HPDE6-E6E7 (cell line): Measurements from ENCODE around the gene FKBP5.
"Not testable (repeated sequence)": the region's sequence is repeated elsewhere in the genome, so short reads cannot be mapped to it uniquely, and the experiment has no call there.

Experiments used
- DNase-seq: peaks from one replicate; pipeline ENCODE4 v3.0.0; 2011; ENCODE audit warnings: missing footprints; ENCODE audit errors: extremely low spot score

FKBP5 gene

DNA sequence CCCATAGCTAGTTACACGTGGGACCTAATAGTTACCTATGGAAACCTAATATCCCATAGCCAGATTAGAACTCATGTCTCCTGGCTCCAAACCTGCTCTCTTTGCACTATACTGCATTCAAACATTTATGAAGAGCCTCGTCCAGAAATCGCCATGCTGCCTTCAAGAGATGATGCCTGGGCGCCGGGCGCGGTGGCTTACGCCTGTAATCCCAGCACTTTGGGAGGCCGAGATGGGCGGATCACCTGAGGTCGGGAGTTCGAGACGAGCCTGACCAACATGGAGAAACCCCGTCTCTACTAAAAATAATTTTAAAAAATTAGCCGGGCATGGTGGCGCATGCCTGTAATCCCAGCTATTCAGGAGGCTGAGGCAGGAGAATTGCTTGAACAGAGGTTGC lies 1.3 kb upstream of the FKBP5 start:
- not testable (repeated sequence) for DNase-seq

DNA sequence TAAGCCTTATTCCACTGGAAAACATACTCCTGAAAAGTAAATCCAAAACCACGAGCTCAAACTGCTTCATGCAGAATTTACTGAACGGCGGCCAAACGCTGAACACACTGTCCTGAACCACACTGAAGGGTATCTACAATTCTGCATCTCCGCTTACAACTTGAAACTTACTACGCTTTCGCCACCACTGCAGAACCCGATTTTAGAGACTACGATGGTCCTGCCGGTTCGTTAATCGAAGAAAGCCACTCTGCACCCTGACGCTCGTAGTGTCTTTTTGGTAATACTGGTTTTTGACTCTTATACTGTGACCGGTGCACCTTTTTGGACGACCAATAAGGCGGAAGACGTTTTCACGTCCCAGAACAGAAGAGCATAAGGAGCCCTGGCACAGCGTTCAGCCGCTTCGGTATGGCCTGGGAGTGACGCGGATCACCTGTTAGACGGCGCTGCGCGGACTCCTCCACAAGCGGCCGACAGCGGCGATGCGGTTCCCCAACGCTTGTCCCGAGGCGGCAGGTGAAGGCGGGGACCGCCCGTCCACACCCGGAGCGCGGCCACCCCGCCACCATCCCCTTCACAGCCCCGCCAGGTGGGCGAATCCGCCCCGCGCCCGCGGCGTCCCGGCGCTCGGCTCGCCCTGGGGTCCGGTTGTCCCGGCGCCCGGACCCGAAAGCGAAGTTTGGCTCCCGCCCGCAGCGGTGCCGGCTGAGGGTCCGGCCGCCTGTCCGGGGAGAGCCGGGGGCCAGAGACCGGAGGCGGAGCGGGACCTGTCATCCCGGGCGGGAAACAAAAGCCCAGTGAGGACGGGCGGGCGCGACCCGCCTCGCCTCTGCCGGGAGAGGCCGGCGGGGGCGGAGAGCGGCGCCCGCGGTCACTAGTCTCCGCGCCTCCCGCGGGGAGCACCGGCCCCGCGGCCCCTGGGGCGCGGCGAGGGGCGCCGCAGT lies 784 bp downstream of the FKBP5 start:
- no peak for DNase-seq

DNA sequence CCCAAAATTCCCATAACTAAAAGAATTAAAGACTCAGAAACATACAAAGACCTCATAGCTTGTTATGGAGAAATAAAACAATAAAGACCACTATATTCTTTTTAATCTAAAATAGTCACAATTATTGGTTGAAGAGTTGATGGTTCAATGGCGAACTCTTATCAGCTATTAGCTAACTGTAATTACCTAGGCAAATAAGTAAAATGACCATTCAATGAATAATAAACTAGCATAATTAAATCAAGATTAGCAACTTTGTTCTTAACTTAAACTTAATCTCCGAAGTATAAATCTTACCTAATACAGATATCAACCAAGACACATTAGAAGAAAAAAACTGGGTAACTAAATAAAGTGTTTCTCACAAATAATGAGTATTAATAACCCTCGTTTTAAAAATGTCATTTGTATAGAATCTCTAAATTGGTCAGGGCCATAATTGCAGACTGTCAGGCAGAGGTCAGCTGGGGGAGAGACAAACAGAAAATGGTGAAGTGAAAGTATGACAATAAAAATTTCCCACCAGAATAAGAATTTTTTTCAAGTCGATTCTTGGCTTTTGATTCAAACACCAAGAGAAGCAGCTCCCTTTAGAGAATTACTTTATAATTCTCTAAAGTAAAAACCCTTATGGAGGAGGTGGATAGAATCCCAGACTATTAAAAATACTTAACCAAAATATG lies 1.7 kb downstream of the FKBP5 start:
- DNase-seq, result no peak

DNA sequence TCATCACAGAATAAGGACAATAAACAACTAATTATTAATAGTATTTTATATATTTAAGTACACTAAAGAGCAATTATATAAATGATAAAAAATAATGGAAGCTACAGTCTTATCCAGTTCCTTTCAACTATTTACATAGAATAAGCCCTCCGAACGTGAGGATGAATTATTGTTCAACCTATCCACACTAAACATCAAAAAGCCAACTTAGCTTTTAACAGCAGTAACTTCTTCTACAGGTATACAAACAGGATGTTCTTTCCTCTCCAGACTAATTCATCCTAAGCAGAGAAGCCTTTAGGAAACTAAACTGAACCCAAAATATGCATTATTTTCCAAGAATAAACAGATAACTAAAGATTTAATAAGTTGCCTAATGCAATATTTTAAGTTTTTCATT lies 2.3 kb downstream of the FKBP5 start:
- DNase-seq, result no peak

DNA sequence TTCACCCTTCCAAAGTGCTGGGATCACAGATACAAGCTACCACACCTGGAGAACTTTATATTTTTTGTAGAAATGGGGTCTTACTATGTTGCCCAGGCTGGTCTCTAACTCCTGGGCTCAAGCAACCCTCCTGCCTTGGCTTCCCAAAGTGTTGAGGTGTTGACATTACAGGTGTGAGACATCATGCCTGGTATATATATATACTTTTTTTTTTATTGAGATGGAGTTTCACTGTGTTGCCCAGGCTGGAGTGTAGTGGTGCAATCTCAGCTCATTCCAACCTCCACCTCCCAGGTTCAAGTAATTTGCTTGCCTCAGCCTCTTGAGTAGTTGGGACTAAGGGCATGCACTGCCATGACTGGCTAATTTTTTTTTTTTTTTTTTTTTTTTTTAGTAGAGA lies 5.4 kb downstream of the FKBP5 start:
- no peak for DNase-seq

DNA sequence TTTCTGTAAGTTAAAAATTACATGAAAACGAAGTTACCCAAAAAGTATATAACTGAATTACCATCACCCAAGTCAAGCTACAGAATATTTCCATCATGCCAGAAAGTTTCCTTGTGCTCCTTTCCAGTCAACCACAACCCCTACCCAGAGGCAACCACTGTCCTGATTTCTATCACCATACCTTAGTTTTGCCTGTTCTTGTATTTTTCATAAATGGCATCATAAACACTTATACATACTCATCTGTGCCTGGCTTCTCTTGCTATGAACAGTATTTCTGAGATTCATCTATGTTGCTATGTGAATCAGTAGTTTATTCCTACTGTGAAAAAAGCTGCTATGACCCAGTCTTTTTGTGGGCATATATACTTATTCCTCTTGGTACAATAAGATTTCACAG lies 7.4 kb downstream of the FKBP5 start:
- no peak for DNase-seq

DNA sequence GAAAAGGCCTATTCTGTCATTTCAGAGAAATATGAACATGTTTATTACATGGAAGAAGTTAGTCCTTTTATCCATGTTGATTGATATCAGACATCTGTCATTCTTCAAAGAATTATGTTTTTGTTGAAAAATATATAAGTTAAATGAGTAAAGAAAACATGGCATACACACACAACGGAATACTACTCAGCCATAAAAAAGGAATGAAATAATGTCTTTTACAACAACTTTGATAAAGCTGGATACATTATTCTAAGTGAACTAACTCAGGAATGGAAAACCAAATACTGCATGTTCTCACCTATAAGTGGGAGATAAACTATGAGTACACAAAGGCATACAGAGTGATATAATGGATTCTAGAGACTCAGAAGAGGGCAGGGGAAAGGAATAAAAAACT lies 9.3 kb downstream of the FKBP5 start:
- no peak for DNase-seq

DNA sequence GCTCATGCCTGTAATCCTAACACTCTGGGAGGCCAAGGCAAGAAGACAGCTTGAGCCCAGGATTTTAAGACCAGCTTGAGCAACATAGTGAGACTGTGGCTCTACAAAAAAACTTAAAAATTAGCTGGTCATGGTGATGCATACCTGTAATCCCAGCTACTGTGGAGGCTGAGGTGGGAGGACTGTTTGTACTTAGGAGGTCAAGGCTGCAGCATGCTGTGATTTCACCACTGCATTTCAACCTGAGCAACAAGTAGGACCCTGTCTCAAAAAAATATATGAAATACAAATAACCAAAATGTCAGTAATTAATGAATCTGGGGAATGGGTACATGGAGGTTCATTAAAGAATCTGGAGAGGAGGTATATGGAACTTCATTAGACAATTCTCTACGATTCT lies 9.9 kb downstream of the FKBP5 start:
- no peak for DNase-seq

DNA sequence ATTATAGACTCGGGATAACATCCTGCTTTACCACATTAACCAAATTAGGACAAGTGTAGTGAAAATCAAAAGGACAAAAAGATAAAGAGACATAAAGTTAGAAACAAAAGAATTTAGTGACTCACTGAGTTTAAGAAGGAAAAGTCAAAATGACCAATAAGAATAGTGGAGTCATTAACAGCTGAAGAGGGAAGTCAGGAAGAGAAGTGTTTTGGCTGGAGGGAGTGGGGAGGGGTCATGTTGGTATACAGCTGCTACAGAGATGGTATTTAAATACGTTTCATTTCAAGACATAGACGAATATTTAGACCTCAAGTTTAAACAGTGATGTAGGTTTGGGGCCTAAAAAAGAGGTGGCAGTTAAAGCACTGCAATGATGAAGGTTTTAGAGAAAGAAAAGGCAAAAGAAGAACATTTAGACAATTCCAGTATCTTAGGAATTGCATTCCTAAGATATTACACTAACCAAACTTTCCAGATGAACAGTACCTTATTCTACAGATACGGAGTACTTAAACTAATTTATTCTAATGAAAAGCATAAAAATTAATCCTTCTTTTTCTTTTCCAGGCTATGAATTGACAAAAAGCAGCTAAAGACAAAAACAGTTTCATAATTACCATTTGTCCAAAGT lies 10.6 kb downstream of the FKBP5 start:
- DNase-seq, result no peak

DNA sequence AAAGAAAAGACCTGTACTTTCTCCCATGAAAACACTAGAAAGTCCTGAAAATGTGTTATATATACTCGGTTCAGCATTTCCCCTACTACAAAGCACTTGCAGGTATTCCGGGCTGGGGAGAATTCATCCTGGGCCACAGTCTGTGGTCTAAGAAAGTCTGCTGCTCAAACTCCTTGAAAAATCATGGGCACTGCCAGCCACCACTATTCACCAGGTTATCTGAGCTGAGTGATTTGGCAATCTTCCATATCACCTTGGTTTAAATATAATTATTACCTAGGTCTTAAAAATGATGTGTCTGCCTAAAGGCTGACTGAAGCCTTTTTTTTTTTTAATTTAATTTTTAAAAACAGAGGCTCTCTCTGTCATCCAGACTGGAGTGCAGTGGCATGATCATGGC lies 11.3 kb downstream of the FKBP5 start:
- no peak for DNase-seq

DNA sequence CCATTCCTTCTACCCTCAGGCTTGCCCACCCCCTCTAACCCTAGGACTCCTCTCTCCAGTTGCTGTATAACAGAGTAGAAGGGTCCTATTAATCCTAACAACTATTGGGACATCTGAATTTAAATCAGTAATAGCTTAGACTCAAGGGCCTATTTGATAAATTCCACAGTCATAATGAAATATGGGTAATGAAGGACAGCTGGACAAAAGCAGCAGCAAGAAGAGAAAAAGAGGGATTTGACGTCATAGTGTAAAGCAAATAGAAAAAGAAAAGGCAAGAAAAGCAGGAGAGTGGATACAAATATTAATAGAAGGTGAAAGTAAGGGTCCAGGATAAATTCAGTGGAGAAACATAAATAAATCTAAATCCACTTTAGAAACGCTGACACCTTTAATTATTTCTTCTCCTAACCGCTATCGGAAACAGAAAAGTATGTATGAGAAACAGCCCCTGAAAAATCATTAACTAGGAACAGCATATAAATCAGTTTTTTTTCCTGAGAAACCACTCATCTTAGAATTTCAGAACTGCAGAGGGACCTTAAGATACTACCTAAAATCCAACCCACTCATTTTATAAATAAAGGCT lies 12.8 kb downstream of the FKBP5 start:
- no peak for DNase-seq

DNA sequence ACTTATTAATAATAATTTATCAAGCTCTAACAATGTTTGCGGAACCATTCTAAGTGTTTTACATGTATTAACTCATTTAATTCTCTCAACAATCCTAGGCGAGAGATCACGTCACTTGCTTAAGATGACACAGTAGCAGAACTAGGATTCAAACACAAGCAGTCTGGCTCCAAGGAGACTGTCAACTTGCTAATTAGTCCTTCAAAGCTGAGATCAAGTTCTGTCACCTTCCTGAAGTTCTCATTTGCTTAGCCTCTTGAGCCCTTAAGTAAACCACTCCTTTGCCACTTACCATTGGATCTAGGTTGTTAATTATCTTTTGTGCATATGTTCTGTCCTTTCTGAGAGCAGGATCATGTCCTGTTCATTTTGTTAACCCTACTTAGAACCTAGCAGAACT lies 14.1 kb downstream of the FKBP5 start:
- DNase-seq, result no peak

DNA sequence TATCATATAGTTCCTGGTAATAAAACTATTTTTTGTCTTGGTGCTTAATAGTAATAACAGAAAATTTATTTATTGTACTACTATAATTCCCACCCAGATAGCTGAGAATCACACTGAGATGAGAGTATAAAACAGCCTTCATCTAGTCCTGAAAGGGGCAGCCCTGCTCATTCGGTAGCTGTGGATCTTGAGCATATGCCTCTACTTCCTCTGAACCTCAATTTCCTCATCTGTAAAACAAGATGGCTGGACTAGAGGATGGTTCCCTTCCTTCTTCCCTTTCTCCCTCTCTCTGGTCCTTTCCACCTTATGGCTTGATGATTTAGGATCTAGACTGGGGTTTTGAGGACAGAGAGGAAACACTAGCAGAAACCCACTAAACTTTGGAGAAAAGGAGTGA lies 15.0 kb downstream of the FKBP5 start:
- DNase-seq, result no peak

DNA sequence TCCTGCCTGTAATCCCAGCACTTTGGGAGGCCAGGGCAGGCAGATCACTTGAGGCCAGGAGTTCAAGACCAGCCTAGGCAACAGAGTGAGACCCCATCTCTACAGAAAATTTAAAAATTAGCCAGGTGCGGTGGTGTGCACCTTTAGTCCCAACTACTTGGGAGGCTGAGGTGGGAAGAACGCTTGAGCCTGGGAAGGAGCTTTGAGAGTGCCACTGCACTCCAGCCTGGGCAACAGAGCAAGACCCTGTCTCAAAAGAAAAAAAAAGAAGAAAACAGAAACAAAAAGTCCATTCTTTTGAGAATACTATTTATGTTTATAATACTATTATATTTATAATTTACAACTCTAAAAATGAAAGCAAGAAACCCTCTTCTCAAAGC lies 15.4 kb downstream of the FKBP5 start:
- not testable (repeated sequence) for DNase-seq

DNA sequence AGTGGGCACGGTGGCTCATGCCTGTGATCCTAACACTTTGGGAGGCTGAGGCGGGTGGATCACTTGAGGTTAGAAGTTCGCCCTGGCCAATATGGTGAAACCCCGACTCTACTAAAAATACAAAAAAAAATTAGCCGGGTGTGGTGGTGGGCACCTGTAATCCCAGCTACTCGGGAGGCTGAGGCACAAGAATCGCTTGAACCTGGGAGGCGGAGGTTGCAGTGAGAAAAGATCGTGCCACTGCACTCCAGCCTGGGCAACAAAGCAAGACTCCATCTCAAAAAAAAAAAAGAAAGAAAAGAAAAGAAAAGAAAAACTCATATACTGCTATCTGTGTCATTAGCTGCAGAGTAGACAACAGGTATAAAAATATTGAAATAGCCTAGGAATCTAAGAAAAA lies 18.3 kb downstream of the FKBP5 start:
- not testable (repeated sequence) for DNase-seq

DNA sequence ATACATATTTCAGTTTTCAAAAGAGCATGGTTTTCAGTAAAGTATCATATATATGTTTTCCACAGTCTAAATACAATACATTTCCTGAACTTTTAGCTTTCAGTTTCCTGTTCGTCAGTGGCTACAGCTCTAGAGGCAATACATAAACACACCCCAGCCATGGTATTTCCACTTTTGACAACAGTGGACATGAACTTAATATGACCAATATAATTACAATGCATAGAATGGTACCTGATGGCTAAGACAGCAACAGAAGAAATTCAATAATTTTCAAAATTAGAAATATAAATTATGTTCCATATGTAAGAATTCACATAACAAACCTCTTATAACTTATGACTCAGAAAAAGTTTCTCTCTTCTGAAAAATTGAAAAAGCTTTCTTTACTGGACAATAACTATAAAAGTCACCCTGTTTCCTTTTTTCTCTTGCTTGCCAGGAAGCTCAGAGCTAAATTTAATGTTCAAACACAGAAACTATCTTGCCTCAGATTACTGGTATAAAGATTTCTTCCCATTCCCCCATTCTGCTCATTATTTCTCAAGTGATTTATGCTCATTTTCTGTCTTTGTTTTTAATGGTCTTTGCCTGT lies 19.2 kb downstream of the FKBP5 start:
- no peak for DNase-seq

DNA sequence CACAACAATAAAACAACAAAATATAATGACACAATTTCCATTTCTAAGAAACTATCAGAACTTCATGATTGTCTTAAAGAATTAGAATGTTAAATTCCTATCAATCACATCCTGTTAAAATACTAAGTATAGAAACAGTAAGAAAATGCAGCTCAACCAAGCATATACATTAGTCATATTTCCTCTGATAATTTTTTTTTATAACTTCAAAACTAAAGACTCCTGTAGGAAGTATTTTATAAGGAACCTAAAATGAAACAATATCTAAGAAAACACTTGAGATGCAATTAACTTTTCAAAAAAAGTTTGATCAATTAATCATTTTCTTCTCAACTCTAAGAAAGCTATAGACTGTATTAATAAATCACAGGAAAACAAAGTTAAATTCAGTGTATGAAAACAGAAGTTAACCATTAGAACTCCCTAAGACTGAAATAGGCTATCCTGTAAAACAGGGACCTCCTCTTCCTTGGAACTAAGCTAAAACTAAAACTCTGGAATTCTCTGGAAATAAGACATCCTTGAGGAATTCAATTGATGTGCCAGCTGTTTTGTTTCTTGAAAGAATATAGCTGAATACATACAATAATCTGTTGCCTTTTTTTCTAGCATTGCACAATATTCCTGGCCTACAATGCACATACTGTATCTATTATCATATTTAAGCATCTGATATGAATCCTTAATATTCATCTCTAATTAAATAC lies 19.8 kb downstream of the FKBP5 start:
- DNase-seq, result no peak

DNA sequence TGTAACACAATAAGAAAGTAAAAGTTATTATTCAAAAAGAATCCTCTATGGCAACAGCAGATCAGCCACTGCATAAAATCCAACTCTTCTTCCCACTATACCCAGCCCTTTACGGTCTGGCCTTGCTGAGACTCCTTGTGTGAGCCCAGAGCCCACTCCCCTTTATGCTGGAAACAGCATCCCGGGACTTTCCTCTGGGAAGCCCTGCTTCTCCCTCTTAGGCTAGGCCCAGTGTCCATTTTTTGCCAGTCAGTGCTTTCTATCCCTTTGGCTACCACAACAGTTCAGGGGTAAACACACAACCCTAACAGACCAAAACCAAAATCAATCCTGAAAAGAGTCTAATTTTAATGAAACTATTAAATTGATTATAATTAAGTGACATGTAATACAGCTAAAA lies 20.6 kb downstream of the FKBP5 start:
- no peak for DNase-seq

DNA sequence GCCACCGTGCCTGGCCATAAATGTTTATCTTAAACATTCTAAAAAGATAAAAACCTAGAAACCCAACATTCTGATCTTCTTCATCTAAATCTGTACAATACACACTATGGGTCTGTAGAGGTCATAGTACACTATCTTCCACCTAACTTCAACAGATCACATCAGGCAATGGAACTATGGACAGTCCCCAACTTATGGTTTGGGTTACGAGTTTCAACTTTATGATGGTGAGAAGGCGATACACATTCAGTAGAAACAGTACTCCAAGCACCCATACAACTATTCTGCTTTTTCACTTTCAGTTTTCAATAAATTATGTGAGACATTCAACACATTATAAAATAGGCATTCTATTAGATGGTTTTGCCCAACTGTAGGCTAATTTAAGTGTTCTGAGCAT lies 23.1 kb downstream of the FKBP5 start:
- no peak for DNase-seq

DNA sequence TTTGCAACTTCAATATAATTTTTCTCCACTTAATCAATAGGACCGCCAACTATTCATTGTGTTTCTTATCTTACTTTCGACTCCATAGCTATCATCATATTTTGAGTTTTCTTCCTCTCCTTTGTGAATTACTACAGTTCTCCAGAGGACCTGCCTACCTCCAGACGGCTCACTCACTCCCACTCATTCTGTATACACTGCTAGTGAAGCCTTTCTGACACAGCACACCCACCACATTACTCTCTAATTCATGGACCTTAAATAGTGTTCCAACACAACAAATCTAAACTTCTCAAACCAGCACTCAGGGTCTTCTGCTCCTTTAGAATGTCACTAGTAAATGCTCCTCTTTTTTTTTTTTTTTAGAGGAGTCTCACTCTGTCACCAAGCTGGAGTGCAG lies 23.8 kb downstream of the FKBP5 start:
- no peak for DNase-seq

DNA sequence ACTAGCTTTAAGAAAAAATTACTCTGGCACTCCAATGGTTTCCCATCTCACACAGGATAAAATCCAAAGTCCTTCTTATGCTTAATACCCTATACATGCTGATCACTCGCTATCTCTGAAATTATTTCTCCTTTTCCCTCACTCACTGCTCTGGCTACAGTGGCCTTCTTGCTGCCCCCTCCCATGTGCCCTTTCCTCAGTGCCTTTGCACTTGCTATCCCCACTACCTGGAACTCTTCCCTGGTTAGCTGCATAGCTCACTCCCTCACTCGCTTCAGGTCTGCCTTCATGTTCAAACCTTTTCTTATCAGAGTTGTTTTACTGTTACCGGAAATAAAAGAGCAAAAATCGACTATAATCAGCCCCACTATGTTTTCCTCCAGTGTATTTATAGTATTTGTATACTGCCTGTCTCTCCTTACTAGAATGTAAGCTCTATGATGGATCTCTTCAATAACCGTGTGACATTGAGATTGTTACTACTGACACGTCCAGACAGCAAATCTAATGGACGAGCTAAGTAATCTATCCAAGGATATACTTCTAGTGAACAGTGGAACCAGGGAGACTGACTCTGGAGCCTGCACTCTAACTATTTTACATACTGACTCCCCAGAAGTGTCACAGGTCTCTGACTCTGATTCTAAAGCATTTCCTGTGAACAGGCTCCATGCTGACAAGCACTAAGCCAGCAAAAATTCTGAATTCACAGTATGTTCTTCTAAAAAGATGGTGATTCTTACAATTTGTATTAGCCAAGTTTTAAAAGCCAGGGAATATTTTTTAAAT lies 25.1 kb downstream of the FKBP5 start:
- DNase-seq, result no peak
